SK-N-SH (cell line): ENCODE results near the gene GIN1.

Experiments used
- EZH2phosphoT487 ChIP-seq: fragments of 200-600 bp; sonication (generic); IDR thresholded peaks from 2 replicates; pipeline ENCODE4 v1.6.1; 2017; ENCODE audit warnings: low read depth, mixed run types, mild to moderate bottlenecking, antibody characterized with exemption, moderate library complexity, borderline replicate concordance
- POLR2AphosphoS5 ChIP-seq: IDR thresholded peaks from 2 replicates; pipeline ENCODE4 v1.6.1; 2012; ENCODE audit warnings: low read depth, low read length
- SIN3A ChIP-seq: IDR thresholded peaks from 2 replicates; pipeline ENCODE4 v1.6.1; 2012; ENCODE audit warnings: low read depth, mild to moderate bottlenecking, low read length, moderate library complexity, borderline replicate concordance
- SMC3 ChIP-seq: IDR thresholded peaks from 2 replicates; pipeline ENCODE4 v1.6.1; 2012; ENCODE audit warnings: low read depth, low read length, improper control_type of control experiment
- TAF1 ChIP-seq: IDR thresholded peaks from 2 replicates; pipeline ENCODE4 v1.6.1; 2012; ENCODE audit warnings: low read depth, mild to moderate bottlenecking, low read length, moderate library complexity, borderline replicate concordance
- TF ChIP-seq, protein P1 (sequence below): IDR thresholded peaks from 2 replicates; pipeline ENCODE4 v1.6.1; 2012; ENCODE audit warnings: mild to moderate bottlenecking, low read depth, low read length, moderate library complexity
- TF ChIP-seq, protein P2 (sequence below): IDR thresholded peaks from 2 replicates; pipeline ENCODE4 v1.4.0; 2012; ENCODE audit warnings: low read depth
- TF ChIP-seq, protein P3 (sequence below): fragments of 200-600 bp; sonication (generic); IDR thresholded peaks from 2 replicates; pipeline ENCODE4 v1.6.1; 2017; ENCODE audit warnings: antibody characterized with exemption, mild to moderate bottlenecking, moderate library complexity
- TF ChIP-seq, protein P4 (sequence below): IDR thresholded peaks from 2 replicates; pipeline ENCODE4 v1.4.0; 2012; ENCODE audit warnings: low read depth, borderline replicate concordance

DNA sequence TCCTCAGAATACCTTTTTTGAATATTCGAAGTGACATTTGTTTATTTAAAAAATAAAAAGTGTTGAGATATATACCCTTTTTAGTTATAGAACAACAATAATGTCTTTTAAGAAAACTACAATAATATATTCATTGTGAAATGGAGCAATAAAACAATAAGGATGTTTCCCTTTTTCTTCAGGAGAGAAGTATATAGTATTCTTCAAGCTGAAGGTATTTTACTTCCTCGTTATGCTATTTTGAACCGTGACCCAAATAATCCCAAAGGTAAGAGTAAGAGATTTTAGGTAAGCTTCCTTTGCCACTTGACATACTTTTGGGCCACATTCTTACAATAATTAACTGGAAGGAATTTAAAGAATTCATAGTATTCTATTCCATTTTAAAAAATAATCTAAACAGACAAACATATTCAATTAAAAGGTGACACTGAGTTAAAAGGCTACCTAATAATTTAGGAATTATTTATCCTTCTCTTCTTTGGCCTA, 18.3 kb upstream of the GIN1 start:
- no peak for TF ChIP-seq EZH2phosphoT487
- TF ChIP-seq POLR2AphosphoS5, result no peak
- TF ChIP-seq, protein P1, sequence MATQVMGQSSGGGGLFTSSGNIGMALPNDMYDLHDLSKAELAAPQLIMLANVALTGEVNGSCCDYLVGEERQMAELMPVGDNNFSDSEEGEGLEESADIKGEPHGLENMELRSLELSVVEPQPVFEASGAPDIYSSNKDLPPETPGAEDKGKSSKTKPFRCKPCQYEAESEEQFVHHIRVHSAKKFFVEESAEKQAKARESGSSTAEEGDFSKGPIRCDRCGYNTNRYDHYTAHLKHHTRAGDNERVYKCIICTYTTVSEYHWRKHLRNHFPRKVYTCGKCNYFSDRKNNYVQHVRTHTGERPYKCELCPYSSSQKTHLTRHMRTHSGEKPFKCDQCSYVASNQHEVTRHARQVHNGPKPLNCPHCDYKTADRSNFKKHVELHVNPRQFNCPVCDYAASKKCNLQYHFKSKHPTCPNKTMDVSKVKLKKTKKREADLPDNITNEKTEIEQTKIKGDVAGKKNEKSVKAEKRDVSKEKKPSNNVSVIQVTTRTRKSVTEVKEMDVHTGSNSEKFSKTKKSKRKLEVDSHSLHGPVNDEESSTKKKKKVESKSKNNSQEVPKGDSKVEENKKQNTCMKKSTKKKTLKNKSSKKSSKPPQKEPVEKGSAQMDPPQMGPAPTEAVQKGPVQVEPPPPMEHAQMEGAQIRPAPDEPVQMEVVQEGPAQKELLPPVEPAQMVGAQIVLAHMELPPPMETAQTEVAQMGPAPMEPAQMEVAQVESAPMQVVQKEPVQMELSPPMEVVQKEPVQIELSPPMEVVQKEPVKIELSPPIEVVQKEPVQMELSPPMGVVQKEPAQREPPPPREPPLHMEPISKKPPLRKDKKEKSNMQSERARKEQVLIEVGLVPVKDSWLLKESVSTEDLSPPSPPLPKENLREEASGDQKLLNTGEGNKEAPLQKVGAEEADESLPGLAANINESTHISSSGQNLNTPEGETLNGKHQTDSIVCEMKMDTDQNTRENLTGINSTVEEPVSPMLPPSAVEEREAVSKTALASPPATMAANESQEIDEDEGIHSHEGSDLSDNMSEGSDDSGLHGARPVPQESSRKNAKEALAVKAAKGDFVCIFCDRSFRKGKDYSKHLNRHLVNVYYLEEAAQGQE, result no peak
- TF ChIP-seq, protein P2, sequence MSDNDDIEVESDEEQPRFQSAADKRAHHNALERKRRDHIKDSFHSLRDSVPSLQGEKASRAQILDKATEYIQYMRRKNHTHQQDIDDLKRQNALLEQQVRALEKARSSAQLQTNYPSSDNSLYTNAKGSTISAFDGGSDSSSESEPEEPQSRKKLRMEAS, result no peak
- TF ChIP-seq, protein P3, sequence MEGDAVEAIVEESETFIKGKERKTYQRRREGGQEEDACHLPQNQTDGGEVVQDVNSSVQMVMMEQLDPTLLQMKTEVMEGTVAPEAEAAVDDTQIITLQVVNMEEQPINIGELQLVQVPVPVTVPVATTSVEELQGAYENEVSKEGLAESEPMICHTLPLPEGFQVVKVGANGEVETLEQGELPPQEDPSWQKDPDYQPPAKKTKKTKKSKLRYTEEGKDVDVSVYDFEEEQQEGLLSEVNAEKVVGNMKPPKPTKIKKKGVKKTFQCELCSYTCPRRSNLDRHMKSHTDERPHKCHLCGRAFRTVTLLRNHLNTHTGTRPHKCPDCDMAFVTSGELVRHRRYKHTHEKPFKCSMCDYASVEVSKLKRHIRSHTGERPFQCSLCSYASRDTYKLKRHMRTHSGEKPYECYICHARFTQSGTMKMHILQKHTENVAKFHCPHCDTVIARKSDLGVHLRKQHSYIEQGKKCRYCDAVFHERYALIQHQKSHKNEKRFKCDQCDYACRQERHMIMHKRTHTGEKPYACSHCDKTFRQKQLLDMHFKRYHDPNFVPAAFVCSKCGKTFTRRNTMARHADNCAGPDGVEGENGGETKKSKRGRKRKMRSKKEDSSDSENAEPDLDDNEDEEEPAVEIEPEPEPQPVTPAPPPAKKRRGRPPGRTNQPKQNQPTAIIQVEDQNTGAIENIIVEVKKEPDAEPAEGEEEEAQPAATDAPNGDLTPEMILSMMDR, result no peak
- TF ChIP-seq, protein P4, sequence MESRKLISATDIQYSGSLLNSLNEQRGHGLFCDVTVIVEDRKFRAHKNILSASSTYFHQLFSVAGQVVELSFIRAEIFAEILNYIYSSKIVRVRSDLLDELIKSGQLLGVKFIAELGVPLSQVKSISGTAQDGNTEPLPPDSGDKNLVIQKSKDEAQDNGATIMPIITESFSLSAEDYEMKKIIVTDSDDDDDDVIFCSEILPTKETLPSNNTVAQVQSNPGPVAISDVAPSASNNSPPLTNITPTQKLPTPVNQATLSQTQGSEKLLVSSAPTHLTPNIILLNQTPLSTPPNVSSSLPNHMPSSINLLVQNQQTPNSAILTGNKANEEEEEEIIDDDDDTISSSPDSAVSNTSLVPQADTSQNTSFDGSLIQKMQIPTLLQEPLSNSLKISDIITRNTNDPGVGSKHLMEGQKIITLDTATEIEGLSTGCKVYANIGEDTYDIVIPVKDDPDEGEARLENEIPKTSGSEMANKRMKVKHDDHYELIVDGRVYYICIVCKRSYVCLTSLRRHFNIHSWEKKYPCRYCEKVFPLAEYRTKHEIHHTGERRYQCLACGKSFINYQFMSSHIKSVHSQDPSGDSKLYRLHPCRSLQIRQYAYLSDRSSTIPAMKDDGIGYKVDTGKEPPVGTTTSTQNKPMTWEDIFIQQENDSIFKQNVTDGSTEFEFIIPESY, result no peak
- TF ChIP-seq SMC3, result no peak
- TF ChIP-seq SIN3A, result no peak
- no peak for TF ChIP-seq TAF1
